Measurements from ENCODE around the gene MUTYH. TPM values are rescaled to one million over a fixed set of nuclear protein-coding genes. Genes with fewer than 3 reads are reported as not detected.
"Not testable (repeated sequence)": the region's sequence is repeated elsewhere in the genome, so short reads cannot be mapped to it uniquely, and the experiment has no call there.

MUTYH gene
- total RNA-seq, 4 donors from 2014 or later = 34.7 to 62.2 (median 46.0) TPM

GRCh38 chr1:45360981-45361380, 20.7 kb upstream of the MUTYH start:
- not testable (repeated sequence) for H3K36me3 ChIP-seq, H3K9me3 ChIP-seq, H3K27me3 ChIP-seq
- TF ChIP-seq CTCF (IDR thresholded peaks at IDR 0.05) (peak in 1 of 5 experiments; percentile 6), EP300 (IDR thresholded peaks at IDR 0.05) (peak in 1 of 2 donors; percentile 43)
- Histone ChIP-seq H3K4me3 (peak overlapping the region in 2 of 4 donors; percentile 10 to 28), H3K27ac (peak overlapping the region; percentile 18 to 90 (median 69)), H3K4me1 (peaks cover 0 to 30% (median 16%) of the 10 kb centered on the region in 4 donors)
- 39 to 45% methylated on average over 7 of the region's 7 CpGs for WGBS, 2 donors
- DNase-seq (ENCODE audit: low spot score in 2 of 2) = peak in 1 of 2 donors; percentile 31

GRCh38 chr1:45359882-45360513, 19.8 kb upstream of the MUTYH start:
- H3K4me1 ChIP-seq = peaks cover 0 to 26% (median 16%) of the 10 kb centered on the region in 4 donors
- H3K27ac ChIP-seq = peak overlapping the region; percentile 41 to 90 (median 69)
- peak overlapping the region in 1 of 4 donors; percentile 14 for H3K4me3 ChIP-seq
- TF ChIP-seq CTCF (IDR thresholded peaks at IDR 0.05) (peak; percentile 62 to 78 (median 67)), EP300 (IDR thresholded peaks at IDR 0.05) (no peak)
- H3K27me3 ChIP-seq = no peaks in the 10 kb centered on the region
- peak; percentile 61 to 91 for DNase-seq (ENCODE audit: low spot score in 2 of 2)
- H3K9me3 ChIP-seq = no peaks in the 10 kb centered on the region
- no peaks in the 10 kb centered on the region for H3K36me3 ChIP-seq
- 23 to 29% methylated on average over 7 of the region's 7 CpGs for WGBS, 2 donors

GRCh38 chr1:45356186-45356585, 15.9 kb upstream of the MUTYH start:
- no peaks in the 10 kb centered on the region for H3K9me3 ChIP-seq
- DNase-seq (ENCODE audit: low spot score in 2 of 2) = no peak
- H3K27ac ChIP-seq = no peak overlapping the region
- no peak overlapping the region for H3K4me3 ChIP-seq
- no peak for TF ChIP-seq POLR2A (IDR thresholded peaks at IDR 0.05)
- TF ChIP-seq EP300 (IDR thresholded peaks at IDR 0.05) = no peak
- TF ChIP-seq CTCF (IDR thresholded peaks at IDR 0.05) = no peak
- H3K4me1 ChIP-seq = peaks cover 0 to 18% (median 13%) of the 10 kb centered on the region in 4 donors
- H3K27me3 ChIP-seq = no peaks in the 10 kb centered on the region
- H3K36me3 ChIP-seq = no peaks in the 10 kb centered on the region
- WGBS, 2 donors = 87 to 91% methylated on average over 4 of the region's 4 CpGs

GRCh38 chr1:45355683-45356082, 15.4 kb upstream of the MUTYH start:
- DNase-seq (ENCODE audit: low spot score in 2 of 2) = no peak
- 46 to 50% methylated on average over 2 of the region's 2 CpGs for WGBS, 2 donors
- no peak overlapping the region for H3K4me3 ChIP-seq
- no peaks in the 10 kb centered on the region for H3K9me3 ChIP-seq
- H3K36me3 ChIP-seq = no peaks in the 10 kb centered on the region
- no peak overlapping the region for H3K27ac ChIP-seq
- H3K27me3 ChIP-seq = no peaks in the 10 kb centered on the region
- no peak for TF ChIP-seq EP300 (IDR thresholded peaks at IDR 0.05)
- TF ChIP-seq CTCF (IDR thresholded peaks at IDR 0.05) = no peak
- no peak for TF ChIP-seq POLR2A (IDR thresholded peaks at IDR 0.05)
- peaks cover 0 to 13% (median 8%) of the 10 kb centered on the region in 4 donors for H3K4me1 ChIP-seq

GRCh38 chr1:45354838-45355237, 14.6 kb upstream of the MUTYH start:
- no peak overlapping the region for H3K27ac ChIP-seq
- WGBS, 2 donors = 90 to 96% methylated on average over 4 of the region's 4 CpGs
- no peak for TF ChIP-seq CTCF (IDR thresholded peaks at IDR 0.05)
- no peak for TF ChIP-seq POLR2A (IDR thresholded peaks at IDR 0.05)
- no peak for TF ChIP-seq EP300 (IDR thresholded peaks at IDR 0.05)
- H3K4me1 ChIP-seq = peaks cover 0 to 5% (median 0%) of the 10 kb centered on the region in 4 donors
- DNase-seq (ENCODE audit: low spot score in 2 of 2) = no peak
- no peak overlapping the region for H3K4me3 ChIP-seq
- H3K27me3 ChIP-seq = no peaks in the 10 kb centered on the region
- no peaks in the 10 kb centered on the region for H3K36me3 ChIP-seq
- no peaks in the 10 kb centered on the region for H3K9me3 ChIP-seq
